Subcutaneous abdominal adipose tissue (tissue), 5 donors: ENCODE measurements around the gene BANP.

Experiments used
- H3K27ac ChIP-seq: one replicate; pipeline ENCODE4 v1.7.0; 2013; ENCODE audit warnings: low read depth, mild to moderate bottlenecking, inconsistent platforms, low read length, moderate library complexity
- H3K27me3 ChIP-seq, 5 donors: one replicate each; pipeline ENCODE4 v1.7.0; 2013; ENCODE audit warnings: low read length in 5 of 5, inconsistent platforms in 1 of 5; ENCODE audit not compliant: control insufficient read depth in 5 of 5, insufficient read depth in 4 of 5
- H3K36me3 ChIP-seq, 5 donors: one replicate each; pipeline ENCODE4 v1.7.0; 2013; ENCODE audit warnings: low read length in 5 of 5; ENCODE audit not compliant: control insufficient read depth in 5 of 5, insufficient read depth in 5 of 5
- H3K4me1 ChIP-seq, 5 donors: one replicate each; pipeline ENCODE4 v1.7.0; 2013; ENCODE audit warnings: low read length in 5 of 5, mild to moderate bottlenecking in 3 of 5, moderate library complexity in 1 of 5; ENCODE audit not compliant: control insufficient read depth in 5 of 5, insufficient read depth in 5 of 5
- H3K4me3 ChIP-seq, 5 donors: one replicate each; pipeline ENCODE4 v1.7.0; 2013; ENCODE audit warnings: low read length in 5 of 5, low read depth in 1 of 5
- H3K9ac ChIP-seq, 5 donors: one replicate each; pipeline ENCODE4 v1.7.0; 2013; ENCODE audit warnings: low read length in 5 of 5, mild to moderate bottlenecking in 4 of 5, moderate library complexity in 3 of 5
- H3K9me3 ChIP-seq, 5 donors: one replicate each; pipeline ENCODE4 v1.7.0; 2013; ENCODE audit warnings: low read length in 5 of 5; ENCODE audit not compliant: control insufficient read depth in 5 of 5
- donor health status: healthy.
- donor health status: healthy.
- donor health status: healthy.
- donor health status: healthy.
- donor health status: healthy.

Gene BANP

GRCh38 chr16:88056212-88056611 lies 105.0 kb downstream of the BANP start:
- Histone ChIP-seq H3K36me3 (peaks cover 0 to 50% (median 40%) of the 10 kb centered on the region in 5 donors), H3K4me3 (no peak overlapping the region), H3K27ac (no peak overlapping the region), H3K9ac (no peak overlapping the region), H3K9me3 (no peaks in the 10 kb centered on the region), H3K4me1 (no peaks in the 10 kb centered on the region), H3K27me3 (no peaks in the 10 kb centered on the region)

- H3K36me3 ChIP-seq = peaks cover 0 to 43% (median 29%) of the 10 kb centered on the region in 5 donors
- H3K9me3 ChIP-seq = no peaks in the 10 kb centered on the region
- no peak overlapping the region for H3K4me3 ChIP-seq
- H3K27ac ChIP-seq = no peak overlapping the region
- no peak overlapping the region for H3K9ac ChIP-seq
- H3K27me3 ChIP-seq = no peaks in the 10 kb centered on the region
- H3K4me1 ChIP-seq = peaks cover 4 to 10% (median 8%) of the 10 kb centered on the region in 5 donors
These were observed 106.4 kb downstream of the BANP start for GRCh38 chr16:88057656-88058055.

- H3K27ac ChIP-seq = no peak overlapping the region
- H3K27me3 ChIP-seq = no peaks in the 10 kb centered on the region
- no peak overlapping the region for H3K4me3 ChIP-seq
- peaks cover 0 to 40% (median 25%) of the 10 kb centered on the region in 5 donors for H3K36me3 ChIP-seq
- H3K9ac ChIP-seq = no peak overlapping the region
- no peaks in the 10 kb centered on the region for H3K9me3 ChIP-seq
- peaks cover 7 to 14% (median 13%) of the 10 kb centered on the region in 5 donors for H3K4me1 ChIP-seq
These were observed 106.9 kb downstream of the BANP start for GRCh38 chr16:88058136-88058535.

- Histone ChIP-seq H3K9ac (no peak overlapping the region), H3K4me1 (peaks cover 9 to 21% (median 20%) of the 10 kb centered on the region in 5 donors), H3K27me3 (no peaks in the 10 kb centered on the region), H3K9me3 (no peaks in the 10 kb centered on the region), H3K36me3 (peaks cover 0 to 45% (median 25%) of the 10 kb centered on the region in 5 donors), H3K4me3 (no peak overlapping the region), H3K27ac (no peak overlapping the region)
These were observed 107.6 kb downstream of the BANP start for GRCh38 chr16:88058817-88059216.

- peaks cover 0 to 47% (median 25%) of the 10 kb centered on the region in 5 donors for H3K36me3 ChIP-seq
- H3K4me3 ChIP-seq = no peak overlapping the region
- H3K9ac ChIP-seq = no peak overlapping the region
- no peak overlapping the region for H3K27ac ChIP-seq
- no peaks in the 10 kb centered on the region for H3K9me3 ChIP-seq
- H3K27me3 ChIP-seq = no peaks in the 10 kb centered on the region
- H3K4me1 ChIP-seq = peaks cover 9 to 27% (median 25%) of the 10 kb centered on the region in 5 donors
These were observed 108.6 kb downstream of the BANP start for GRCh38 chr16:88059701-88060386.

- Histone ChIP-seq H3K4me1 (peaks cover 9 to 27% (median 25%) of the 10 kb centered on the region in 5 donors), H3K9ac (no peak overlapping the region), H3K9me3 (no peaks in the 10 kb centered on the region), H3K27ac (no peak overlapping the region), H3K4me3 (no peak overlapping the region), H3K36me3 (peaks cover 0 to 47% (median 23%) of the 10 kb centered on the region in 5 donors), H3K27me3 (no peaks in the 10 kb centered on the region)
These were observed 109.4 kb downstream of the BANP start for GRCh38 chr16:88060524-88061219.

GRCh38 chr16:88061346-88062110 lies 110.3 kb downstream of the BANP start:
- Histone ChIP-seq H3K9ac (no peak overlapping the region), H3K27me3 (no peaks in the 10 kb centered on the region), H3K4me3 (no peak overlapping the region), H3K9me3 (no peaks in the 10 kb centered on the region), H3K4me1 (peaks cover 9 to 27% (median 25%) of the 10 kb centered on the region in 5 donors), H3K27ac (no peak overlapping the region), H3K36me3 (peaks cover 0 to 55% (median 23%) of the 10 kb centered on the region in 5 donors)

GRCh38 chr16:88062341-88063210 lies 111.3 kb downstream of the BANP start:
- Histone ChIP-seq H3K9me3 (no peaks in the 10 kb centered on the region), H3K27me3 (no peaks in the 10 kb centered on the region), H3K36me3 (peaks cover 0 to 51% (median 19%) of the 10 kb centered on the region in 5 donors), H3K27ac (peak overlapping the region; percentile 54), H3K4me1 (peaks cover 9 to 27% (median 25%) of the 10 kb centered on the region in 5 donors), H3K4me3 (no peak overlapping the region), H3K9ac (no peak overlapping the region)

GRCh38 chr16:88063211-88063773 lies 112.1 kb downstream of the BANP start:
- Histone ChIP-seq H3K9ac (peak overlapping the region in 1 of 5 donors; percentile 15), H3K27ac (peak overlapping the region; percentile 54)

More at GRCh38 chr16:88063211-88063773, 112.1 kb downstream of the BANP start:
- no peak overlapping the region for H3K4me3 ChIP-seq
- peaks cover 9 to 27% (median 25%) of the 10 kb centered on the region in 5 donors for H3K4me1 ChIP-seq
- peaks cover 0 to 50% (median 20%) of the 10 kb centered on the region in 5 donors for H3K36me3 ChIP-seq
- H3K27me3 ChIP-seq = no peaks in the 10 kb centered on the region
- H3K9me3 ChIP-seq = no peaks in the 10 kb centered on the region
